Panc1 (cell line): Measurements from ENCODE around the gene AGAP1. TPM values are rescaled to one million over a fixed set of nuclear protein-coding genes. Genes with fewer than 3 reads are reported as not detected.

ENCODE experiments used
- ATAC-seq: fragments of 200-7000 bp; cut with Tn5 transposase; 2 replicates; pipeline ENCODE4 v1.9.1; 2020; ENCODE audit warnings: mild to moderate bottlenecking, moderate library complexity
- BruUV-seq: library from RNA; stranded (reverse); fragments of 400-500 nt; replicated peaks from 2 replicates; lab custom pipeline; 2021; lab: Mats Ljungman, UMichigan
- CTCF ChIA-PET: fragments of 300-600 bp; sonication (Branson Sonifier 250); formaldehyde crosslinking; loops from one replicate; lab custom pipeline; 2022; ENCODE audit warnings: antibody characterized with exemption; lab: Charles Lee
- POLR2A ChIA-PET: fragments of 300-600 bp; sonication (Branson Sonifier 250); formaldehyde crosslinking; loops from one replicate; lab custom pipeline; 2022; ENCODE audit warnings: antibody characterized with exemption; lab: Charles Lee
- DNase-seq: peaks from one replicate; pipeline ENCODE4 v3.0.0-alpha.2; 2010; ENCODE audit warnings: low read depth, low spot score
- H3K27ac ChIP-seq: 2 replicates; pipeline ENCODE4 v1.5.1; 2011; ENCODE audit warnings: mild to moderate bottlenecking, low read length, inconsistent platforms
- H3K27me3 ChIP-seq: fragments of 200-500 bp; sonication (Bioruptor generic); 2 replicates; pipeline ENCODE4 v1.6.0; 2014; ENCODE audit warnings: low read length, inconsistent platforms; ENCODE audit not compliant: control insufficient read depth, insufficient read depth
- H3K36me3 ChIP-seq: fragments of 200-500 bp; sonication (Bioruptor generic); 2 replicates; pipeline ENCODE4 v1.5.1; 2014; ENCODE audit warnings: inconsistent platforms, mild to moderate bottlenecking, low read length, moderate library complexity; ENCODE audit not compliant: control insufficient read depth, insufficient read depth
- H3K4me1 ChIP-seq: 2 replicates; pipeline ENCODE4 v1.5.1; 2011; ENCODE audit warnings: inconsistent platforms, mild to moderate bottlenecking, low read length, moderate library complexity; ENCODE audit not compliant: control insufficient read depth, insufficient read depth
- H3K4me3 ChIP-seq, 2 experiments: 2 replicates each; pipeline ENCODE4 v1.5.1; 2011 to 2012; ENCODE audit warnings: low read depth in 2 of 2, low read length in 2 of 2, mild to moderate bottlenecking in 2 of 2, inconsistent platforms in 1 of 2, moderate library complexity in 1 of 2
- H3K9me3 ChIP-seq: fragments of 200-500 bp; sonication (Bioruptor generic); 2 replicates; pipeline ENCODE4 v1.5.1; 2014; ENCODE audit warnings: low read depth, mild to moderate bottlenecking, inconsistent platforms, low read length, moderate library complexity; ENCODE audit not compliant: control insufficient read depth, insufficient read depth
- CTCF ChIP-seq: fragments of 450-650 bp; IDR thresholded peaks from 2 replicates; pipeline ENCODE4 v1.5.1; 2017; ENCODE audit warnings: mild to moderate bottlenecking
- POLR2AphosphoS5 ChIP-seq: IDR thresholded peaks from 2 replicates; pipeline ENCODE4 v1.6.1; 2012; ENCODE audit warnings: mild to moderate bottlenecking, low read depth, low read length, moderate library complexity
- REST ChIP-seq, 2 experiments: IDR thresholded peaks; 2 replicates each; pipeline ENCODE4 v1.6.1; 2011 to 2012; ENCODE audit warnings: low read depth in 2 of 2, control low read depth in 1 of 2, low read length in 1 of 2, mild to moderate bottlenecking in 1 of 2, moderate library complexity in 1 of 2; ENCODE audit not compliant: insufficient read depth in 1 of 2
- SIN3A ChIP-seq: IDR thresholded peaks from 2 replicates; pipeline ENCODE4 v1.6.1; 2012; ENCODE audit warnings: low read depth, mild to moderate bottlenecking, low read length, moderate library complexity, borderline replicate concordance; ENCODE audit not compliant: insufficient read depth
- TCF7L2 ChIP-seq: IDR thresholded peaks from 2 replicates; pipeline ENCODE4 v1.6.1; 2011; ENCODE audit warnings: mild to moderate bottlenecking, low read depth, low read length, inconsistent platforms
- in situ Hi-C: cut with HindIII; loops from 2 replicates; pipeline ENCODE4 v1.10.0; 2016; ENCODE audit warnings: low sequenced_read_pairs, low pct_unique_long_range_greater_than_20kb
- intact Hi-C: fragments of 100-400 bp; cut with micrococcal nuclease; formaldehyde crosslinking; loops from one replicate; pipeline ENCODE4 v1.10.0; 2022; ENCODE audit not compliant: unreplicated experiment
- total RNA-seq: library from RNA; stranded (reverse); gene quantifications from one replicate; pipeline ENCODE4 v1.2.1, GENCODE V29; 2021; ENCODE audit not compliant: unreplicated experiment

Gene AGAP1
- total RNA-seq, 1 experiment from 2014 or later = 38.9 TPM

- Histone ChIP-seq H3K36me3 (no peaks in the 10 kb centered on the region), H3K4me1 (no peaks in the 10 kb centered on the region), H3K9me3 (no peaks in the 10 kb centered on the region), H3K27ac (no peak overlapping the region), H3K27me3 (no peaks in the 10 kb centered on the region), H3K4me3 (no peak overlapping the region)
- ChIA-PET CTCF (no interaction called here), POLR2A (no interaction called here)
- intact Hi-C loops = no loop called here
- in situ Hi-C loops = no loop called here
- TF ChIP-seq SIN3A (no peak), REST (IDR thresholded peaks at IDR 0.05; ENCODE audit: insufficient read depth in 1 of 2, low read depth in 2 of 2, low read length in 1 of 2) (no peak), POLR2AphosphoS5 (no peak), CTCF (no peak)
- DNase-seq (no peak), ATAC-seq (no peak)
- no TSS peak for BruUV-seq
Measured at GRCh38 chr2:235894839-235895238, 401.0 kb downstream of the AGAP1 start.

- CTCF ChIA-PET = no interaction called here
- in situ Hi-C loops (no loop called here), intact Hi-C loops (no loop called here)
- no TSS peak for BruUV-seq
- Histone ChIP-seq H3K4me3 (no peak overlapping the region), H3K36me3 (no peaks in the 10 kb centered on the region), H3K9me3 (no peaks in the 10 kb centered on the region), H3K27ac (no peak overlapping the region), H3K4me1 (no peaks in the 10 kb centered on the region), H3K27me3 (no peaks in the 10 kb centered on the region)
- POLR2A ChIA-PET = no interaction called here
- TF ChIP-seq CTCF (no peak), SIN3A (no peak), POLR2AphosphoS5 (no peak), REST (IDR thresholded peaks at IDR 0.05; ENCODE audit: insufficient read depth in 1 of 2, low read depth in 2 of 2, low read length in 1 of 2) (no peak), TCF7L2 (no peak)
- DNase-seq (no peak), ATAC-seq (no peak)
Measured at GRCh38 chr2:235896061-235896460, 402.2 kb downstream of the AGAP1 start.
